Measurements from ENCODE around the gene UBR1.

DNA sequence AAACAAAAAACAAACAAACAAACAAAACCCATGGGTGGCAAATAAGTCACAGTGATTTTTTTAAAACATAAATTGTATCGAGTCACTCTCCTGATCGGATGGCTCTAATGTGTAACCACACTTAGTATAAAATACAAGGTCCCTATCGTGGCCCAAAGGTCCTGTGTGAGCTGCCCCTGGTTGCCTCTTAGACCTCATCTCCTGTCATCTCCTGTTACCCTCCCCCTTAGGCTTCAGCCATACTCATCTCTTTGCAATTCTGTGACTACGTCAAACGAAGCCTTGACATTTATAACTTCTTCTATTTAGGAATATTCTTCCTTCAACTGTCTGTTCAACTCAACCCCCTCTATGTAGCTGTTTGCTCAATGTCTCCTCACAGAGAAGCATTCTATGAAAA, 141.4 kb downstream of the UBR1 start:
- TF ChIP-seq EZH2phosphoT487 (IDR thresholded peaks at IDR 0.05; ENCODE audit: insufficient read depth, low read depth) (no peak), EZH2 (IDR thresholded peaks at IDR 0.05; ENCODE audit: insufficient read depth, poor library complexity, severe bottlenecking) (no peak)
